GM21367 (cell line): ENCODE data around the gene ZNF618.

Experiments used
- ATAC-seq: cut with Tn5 transposase; IDR thresholded peaks from one replicate; pipeline ENCODE4 v1.9.1; 2021; ENCODE audit not compliant: unreplicated experiment

ZNF618 gene

DNA sequence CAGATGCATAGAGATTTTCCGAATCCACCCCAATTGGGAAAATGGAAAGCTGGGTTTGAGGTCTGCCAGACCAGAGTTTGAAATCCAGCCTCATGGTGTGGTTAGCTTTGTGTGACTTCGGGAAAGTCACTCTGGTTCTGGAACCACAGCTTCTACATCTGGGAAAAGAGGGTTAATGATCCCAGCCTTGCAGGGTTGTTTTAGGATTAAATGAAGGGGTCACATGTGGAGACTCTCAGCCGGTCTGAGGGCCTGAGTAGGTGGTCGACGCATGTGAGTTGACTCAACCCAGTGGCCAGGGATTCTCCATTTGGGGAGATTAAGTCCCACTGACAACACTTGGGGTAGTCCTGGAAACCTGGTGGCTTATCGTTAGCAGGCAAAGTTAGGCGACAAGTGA, 6.1 kb downstream of the ZNF618 start:
- ATAC-seq, result no peak

GRCh38 chr9:113882636-113883164, 6.6 kb downstream of the ZNF618 start:
- no peak for ATAC-seq

- no peak for ATAC-seq
Observed at GRCh38 chr9:113885183-113886025, 9.3 kb downstream of the ZNF618 start.

DNA sequence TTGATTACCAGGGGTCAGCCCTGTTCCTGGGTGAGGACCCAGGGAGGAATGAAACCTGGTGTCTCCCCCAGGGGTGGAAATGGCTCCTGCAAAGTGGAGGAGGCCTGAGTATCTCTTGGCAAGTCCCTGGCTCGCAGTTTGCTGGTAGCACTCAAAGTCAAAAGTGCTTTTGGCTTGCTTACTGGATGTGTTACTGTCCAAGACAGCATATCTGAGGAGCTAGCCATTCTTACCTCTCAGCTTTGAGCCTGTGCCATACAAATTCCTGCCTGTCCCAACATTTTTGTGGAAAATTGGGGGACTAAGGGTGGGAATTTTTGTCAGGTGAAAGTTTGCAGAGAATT, 9.9 kb downstream of the ZNF618 start:
- ATAC-seq, result no peak

- peak; percentile 51 for ATAC-seq
Observed at GRCh38 chr9:113886466-113886865, 10.4 kb downstream of the ZNF618 start.

DNA sequence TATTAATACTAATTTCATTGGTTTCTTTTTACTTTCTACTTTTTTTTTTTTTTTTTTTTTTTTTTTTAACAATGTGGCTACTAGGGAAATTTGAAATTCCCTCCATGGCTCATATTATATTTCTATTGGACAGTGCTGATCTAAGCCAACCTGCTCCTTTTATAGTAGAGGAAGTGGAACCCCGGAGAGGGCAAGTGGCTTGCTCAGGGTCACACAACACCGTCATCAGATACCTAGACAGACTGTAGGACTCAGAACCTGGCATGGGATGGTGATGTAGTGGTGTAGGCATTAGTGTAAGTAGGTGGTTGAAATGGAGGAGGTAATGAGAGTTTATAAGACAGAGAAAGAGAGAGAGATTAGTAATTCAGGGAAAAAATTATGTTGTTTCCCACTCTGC, 10.8 kb downstream of the ZNF618 start:
- no peak for ATAC-seq

GRCh38 chr9:113887436-113887835, 11.3 kb downstream of the ZNF618 start:
- ATAC-seq, result no peak

- no peak for ATAC-seq
Observed at GRCh38 chr9:113888336-113888735, 12.2 kb downstream of the ZNF618 start.

DNA sequence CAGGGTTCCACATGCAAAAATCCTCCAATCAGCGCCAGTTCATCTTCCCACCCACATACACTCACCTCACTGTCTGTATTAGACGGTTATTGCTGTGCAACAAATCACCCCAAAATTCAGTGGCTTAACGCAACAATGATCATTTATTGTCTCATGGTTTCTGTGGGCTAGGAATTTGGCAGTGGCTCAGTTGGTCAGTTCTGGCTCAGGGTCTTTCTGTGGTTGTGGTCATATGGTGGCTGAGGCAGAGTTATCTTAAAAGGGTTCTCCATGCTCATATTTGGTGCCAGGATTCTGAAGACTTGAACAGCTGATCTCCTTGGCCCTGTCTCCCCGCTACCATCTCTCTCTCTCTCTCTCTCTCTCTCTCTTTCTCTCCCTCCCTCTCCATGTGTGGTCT, 12.9 kb downstream of the ZNF618 start:
- ATAC-seq, result no peak

GRCh38 chr9:113890704-113891103, 14.6 kb downstream of the ZNF618 start:
- ATAC-seq, result no peak

DNA sequence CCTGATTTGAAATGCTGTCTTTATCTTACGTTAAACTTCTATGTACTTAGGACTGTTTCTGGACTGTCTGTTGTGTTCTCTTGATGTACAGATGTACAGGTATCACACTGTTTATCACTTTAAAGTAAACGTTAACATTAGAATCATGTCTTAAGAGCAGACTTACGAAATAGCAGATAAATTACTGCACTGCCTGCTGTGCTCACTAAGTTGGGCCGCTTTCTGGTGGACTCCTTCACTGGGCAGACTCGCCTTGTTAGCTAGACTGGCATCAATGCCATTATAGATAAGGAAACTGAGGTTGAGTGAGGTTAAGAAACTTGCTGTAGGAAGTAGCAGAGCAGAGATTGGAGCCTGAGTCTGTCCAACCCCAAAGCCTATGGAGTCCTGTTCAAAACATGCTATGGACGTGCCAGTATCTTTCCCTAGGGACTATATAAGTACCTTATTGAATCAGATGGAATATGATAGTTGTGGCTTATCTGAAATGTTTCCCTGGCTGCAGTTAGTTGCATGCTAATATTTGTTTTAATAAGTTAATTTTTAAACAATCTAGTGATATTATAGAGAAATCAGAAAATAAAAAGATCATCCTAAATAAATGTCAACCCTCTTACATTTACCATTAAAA, 16.9 kb downstream of the ZNF618 start:
- ATAC-seq, result no peak

DNA sequence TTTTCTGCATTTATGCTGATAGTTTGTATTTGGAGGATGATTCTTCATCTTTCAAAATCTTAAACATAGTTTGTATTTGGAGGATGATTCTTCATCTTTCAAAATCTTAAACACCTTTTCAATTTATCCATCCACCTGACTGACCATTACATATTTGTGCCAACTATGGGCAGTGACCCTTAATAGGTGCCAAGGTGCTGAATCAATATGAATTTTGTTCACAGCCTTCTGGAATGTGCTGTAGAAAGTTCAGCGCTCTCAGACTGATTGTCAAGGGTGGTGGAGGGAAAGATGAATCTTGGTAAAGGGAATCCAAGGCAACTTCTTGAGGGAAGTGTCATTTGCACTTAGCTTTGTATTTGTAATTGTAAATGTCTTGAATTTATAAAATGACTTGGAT, 18.1 kb downstream of the ZNF618 start:
- ATAC-seq, result no peak

GRCh38 chr9:113895526-113895925, 19.4 kb downstream of the ZNF618 start:
- no peak for ATAC-seq

DNA sequence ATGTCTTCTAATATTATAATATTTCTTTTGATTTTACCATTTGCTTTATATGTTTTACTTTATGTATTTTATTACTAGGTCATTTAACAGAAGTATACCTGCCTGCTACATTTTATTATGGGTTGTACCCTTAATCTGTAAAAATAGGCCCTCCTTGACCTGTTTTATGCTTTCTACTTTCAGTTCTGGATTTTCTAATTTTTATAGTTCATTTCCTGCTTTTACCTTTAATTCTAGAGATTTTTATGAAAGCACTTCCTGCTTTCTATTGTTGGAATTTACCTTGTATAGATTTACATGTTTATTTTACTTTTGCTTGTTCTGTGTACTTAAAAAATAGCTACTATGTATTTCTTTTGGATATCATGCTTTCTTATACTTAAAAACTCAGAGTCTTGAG, 20.6 kb downstream of the ZNF618 start:
- ATAC-seq, result no peak

- no peak for ATAC-seq
Observed at GRCh38 chr9:113898151-113898550, 22.0 kb downstream of the ZNF618 start.

DNA sequence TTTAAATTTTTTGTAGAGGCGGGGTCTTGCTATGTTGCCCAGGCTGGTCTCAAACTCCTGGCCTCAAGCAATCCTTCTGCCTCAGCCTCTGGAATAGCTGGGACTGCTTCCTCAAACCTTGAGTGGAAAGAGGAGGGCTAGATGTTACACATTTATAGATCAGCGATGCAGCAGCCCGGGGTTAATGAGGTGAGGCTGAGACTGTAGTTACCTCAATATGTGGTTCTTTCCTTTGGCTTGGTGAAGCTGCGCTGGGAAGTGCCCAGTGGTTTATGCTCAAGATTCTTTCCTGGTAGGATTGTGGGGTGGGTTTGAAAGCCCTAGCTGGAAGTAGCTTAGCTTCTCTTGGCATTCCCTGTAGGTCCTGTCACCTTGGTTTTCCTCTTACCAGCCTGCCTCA, 22.5 kb downstream of the ZNF618 start:
- no peak for ATAC-seq

GRCh38 chr9:113899205-113899604, 23.1 kb downstream of the ZNF618 start:
- no peak for ATAC-seq

GRCh38 chr9:113901221-113901688, 25.1 kb downstream of the ZNF618 start:
- ATAC-seq, result no peak

DNA sequence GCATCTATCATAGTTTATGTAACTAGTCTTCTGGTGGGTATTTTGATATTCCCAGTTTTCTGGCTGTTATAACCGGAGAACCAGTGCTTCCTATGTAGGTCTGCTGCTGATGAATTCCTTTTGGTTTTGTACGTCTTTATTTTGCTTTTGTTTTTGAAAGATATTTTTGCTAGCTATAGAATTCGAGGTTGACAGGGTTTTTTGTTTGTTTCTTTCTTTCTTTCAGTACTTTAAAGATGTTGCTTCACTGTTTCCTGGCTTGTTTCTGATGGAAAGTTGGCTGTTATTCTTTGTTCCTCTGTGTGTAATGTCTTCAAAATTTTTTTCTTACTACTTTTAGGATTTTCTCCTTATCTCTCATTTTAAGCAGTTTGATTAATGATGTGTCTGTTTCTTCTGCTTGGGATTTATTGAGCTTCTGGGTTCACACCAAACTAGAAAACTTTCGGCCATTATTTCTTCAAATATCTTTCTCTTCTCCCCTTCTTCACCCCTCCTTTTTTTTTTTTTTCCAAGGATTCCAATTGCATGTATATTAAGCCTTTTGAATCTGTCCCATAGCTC, 27.5 kb downstream of the ZNF618 start:
- no peak for ATAC-seq

GRCh38 chr9:113906411-113907110, 30.5 kb downstream of the ZNF618 start:
- no peak for ATAC-seq

DNA sequence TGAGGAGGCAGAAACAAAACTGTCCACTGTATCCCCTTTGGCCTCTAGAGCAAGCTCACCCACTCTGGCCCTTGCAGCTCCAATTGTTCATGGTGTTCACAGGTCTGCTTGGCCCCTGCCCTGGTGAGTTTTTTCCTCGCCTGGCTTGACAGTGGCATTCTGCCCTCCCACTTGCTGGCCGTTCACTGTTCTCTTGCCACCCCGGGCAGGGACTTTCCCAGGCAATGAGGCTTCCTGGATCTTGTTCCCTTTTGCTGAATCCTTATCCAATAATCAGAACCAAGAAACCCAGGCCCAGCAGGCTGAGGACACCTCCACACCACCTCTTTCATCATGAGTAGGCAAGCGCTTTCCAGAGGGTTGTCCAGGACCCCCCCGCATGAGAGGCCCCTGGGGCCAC, 31.2 kb downstream of the ZNF618 start:
- no peak for ATAC-seq
